Activated T-cell treated with anti-CD3 and anti-CD28 coated beads for 48 hours (primary cell): ENCODE results near the gene HRH3.

Experiments used
- DNase-seq: peaks from one replicate; pipeline ENCODE4 v3.0.0-alpha.2; 2020; ENCODE audit warnings: low read depth

HRH3 gene

DNA sequence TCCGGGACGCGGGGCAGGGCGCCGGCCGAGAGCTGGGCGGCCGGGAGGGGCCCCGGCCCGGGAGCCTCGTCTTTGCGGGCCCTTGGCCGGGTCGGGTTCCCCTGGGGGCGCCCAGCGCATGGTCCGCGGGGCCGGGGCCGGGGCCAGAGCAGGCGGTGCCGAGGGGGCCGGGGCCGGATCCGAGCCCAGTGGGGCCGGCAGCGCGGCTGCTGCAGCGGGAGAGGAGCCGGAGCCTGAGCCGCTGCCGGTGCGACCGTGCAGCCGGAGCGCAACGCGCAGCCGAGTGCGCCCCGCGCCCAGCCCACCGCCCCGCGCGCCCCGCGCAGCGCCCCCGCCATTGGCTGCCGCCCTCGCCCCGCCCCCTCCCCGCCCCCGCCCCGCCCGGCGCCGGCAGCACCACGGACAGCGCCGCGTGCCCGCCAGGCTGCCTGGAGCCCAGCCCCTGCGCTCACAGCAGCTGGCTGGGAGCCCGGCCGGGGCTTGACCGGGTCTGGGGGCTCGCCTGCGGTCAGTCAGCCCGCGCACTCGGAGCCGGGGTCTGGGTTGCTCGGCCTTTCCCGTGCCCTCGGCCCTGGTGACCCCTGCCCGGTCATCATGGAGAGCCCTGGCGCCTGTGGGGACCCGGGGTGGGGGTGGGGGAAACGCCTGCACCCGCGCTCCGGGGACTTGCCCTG lies at the start of gene HRH3:
HRH3 (minus strand) TSS at position 287 of the 674 bp plus-strand sequence. CDS start 308 bp downstream, outside the sequence.
- DNase-seq, result peak; percentile 30

DNA sequence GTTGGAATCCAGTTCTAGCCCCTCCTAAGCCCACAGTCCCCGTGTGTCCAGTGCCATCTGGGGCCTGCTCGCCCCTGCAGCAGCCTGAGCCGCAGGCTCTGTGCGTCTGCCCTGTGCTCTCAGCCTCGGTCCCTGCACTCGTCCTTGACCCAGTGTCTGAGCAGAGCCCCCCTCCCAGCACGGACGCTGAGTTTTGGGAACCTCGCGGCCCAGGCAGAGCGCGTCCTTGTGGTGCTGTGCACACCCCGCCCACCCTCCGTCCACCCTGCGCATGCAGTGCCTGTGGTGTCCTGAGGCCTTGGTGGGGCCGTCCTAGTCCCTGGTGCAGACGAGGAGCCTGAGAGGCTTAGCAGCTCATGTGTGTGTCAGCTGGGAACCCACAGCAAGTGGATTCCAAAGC lies 49.8 kb upstream of the HRH3 start:
- no peak for DNase-seq

DNA sequence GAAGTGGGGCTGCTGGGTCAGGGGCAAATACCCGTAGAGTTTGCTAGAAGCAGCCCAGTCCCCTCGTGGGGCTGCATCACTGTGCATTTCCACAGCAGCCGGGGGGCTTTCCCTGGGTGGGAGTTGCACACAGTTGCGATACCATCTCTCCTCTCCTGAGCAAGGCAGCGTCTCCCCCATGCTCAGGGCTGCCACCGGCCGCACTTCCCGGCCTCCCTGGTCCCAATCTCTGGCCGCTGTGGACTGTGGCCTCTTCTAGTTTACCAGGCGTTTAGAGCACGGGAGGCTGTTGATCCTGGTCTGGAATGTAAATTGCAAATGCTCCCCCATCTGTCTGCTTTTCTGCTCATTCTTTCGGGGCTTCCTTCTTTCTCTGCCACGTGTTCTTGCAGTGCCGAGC lies 49.3 kb upstream of the HRH3 start:
- no peak for DNase-seq

DNA sequence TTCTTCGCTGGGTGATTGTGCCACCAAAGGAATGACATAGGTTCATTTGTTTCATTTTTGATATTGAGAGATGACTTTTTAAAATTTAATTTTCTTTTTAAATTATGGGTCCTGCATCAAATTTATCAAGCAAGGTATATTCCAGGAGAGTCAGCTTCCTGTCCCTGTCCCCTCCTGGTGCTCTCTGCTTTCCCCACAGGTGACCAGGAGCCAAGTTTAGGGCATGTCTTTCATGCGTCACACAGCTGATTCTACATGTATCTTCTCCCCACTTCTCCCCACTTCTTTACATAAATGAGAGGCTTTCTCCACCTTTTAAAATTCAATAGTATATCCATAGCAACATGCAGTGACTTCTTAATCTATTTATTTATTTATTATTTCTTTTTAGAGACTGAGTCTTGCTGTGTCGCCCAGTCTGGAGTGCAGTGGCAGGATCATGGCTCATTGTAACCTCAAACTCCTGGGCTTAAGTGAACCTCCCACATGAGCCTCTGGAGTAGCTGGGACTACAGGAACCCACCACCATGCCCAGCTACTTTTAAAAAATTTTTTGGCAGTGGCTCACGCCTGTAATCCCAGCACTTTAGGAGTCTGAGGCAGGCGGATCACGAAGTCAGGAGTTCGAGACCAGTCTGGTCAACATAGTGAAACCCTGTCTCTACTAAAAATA lies 48.3 kb upstream of the HRH3 start:
- DNase-seq, result no peak

DNA sequence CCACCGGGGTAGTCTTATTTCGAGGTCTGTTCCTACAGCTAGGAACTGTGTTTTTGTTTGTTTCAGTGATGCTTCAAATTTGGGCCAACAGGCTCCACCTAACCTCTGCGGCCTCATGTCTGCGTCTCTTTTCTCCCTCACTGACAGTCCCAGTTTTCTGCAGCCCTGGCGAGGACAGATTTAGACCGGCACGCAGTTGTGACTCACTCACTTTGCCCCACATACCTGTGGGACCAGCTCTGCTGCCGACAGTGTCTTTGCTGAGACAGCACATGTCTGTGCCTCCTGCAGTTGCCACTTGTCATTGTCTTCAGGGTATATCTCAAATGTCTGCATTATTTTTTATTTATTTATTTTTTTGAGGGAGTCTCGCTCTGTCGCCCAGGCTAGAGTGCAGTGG lies 47.5 kb upstream of the HRH3 start:
- no peak for DNase-seq

DNA sequence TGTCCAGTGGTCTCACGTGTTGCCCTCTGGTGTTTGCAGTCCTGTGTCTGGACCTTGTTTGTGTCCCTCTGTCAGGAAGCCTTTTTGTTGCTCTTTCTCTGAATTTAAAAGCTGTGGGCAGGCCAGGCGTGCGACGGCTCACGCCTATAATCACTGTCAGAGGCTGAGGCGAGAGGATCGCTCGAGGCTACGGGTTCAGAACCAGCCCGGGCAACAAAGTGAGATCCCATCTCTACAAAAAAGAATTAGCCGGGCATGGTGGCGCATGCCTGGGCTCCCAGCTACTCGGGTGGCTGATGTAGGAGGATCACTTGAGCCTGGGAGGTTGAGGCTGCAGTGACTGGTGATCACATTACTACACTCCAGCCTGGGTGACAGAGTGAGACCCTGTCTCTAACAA lies 46.8 kb upstream of the HRH3 start:
- no peak for DNase-seq

DNA sequence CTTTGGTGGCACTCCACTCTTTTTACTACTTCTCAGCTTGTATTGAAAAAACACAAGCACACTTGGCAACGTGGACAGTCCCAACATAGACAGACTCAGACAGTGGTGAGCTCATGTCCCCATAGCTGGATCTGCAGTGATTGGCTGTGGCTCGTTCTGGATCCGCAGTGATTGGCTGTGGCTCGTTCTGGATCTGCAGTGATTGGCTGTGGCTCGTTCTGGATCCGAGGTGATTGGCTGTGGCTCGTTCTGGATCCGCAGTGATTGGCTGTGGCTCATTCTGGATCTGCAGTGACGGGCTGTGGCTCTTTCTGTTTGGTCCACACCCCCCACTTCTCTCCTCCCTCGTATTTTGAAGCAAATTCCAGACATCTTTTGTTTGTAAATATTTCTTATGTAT lies 46.3 kb upstream of the HRH3 start:
- no peak for DNase-seq

DNA sequence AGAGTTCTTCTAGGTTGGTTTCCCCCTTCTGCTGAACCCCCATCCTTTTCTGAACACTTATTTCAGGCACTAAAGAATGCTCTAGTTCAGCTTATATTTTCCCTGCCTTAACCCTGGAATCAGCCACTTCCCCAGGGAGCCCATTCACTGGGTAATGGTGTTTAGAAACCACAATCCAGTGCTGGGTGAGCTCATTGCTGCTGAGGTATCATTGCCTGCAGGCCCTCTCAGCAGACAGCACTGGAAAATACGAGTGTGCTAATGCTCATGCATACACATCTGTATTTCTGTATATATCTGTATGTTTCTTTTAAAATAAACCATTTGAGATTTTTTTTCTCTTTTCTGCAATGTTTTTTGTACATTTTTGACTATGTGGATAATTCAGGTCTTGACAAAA lies 45.3 kb upstream of the HRH3 start:
- DNase-seq, result no peak

DNA sequence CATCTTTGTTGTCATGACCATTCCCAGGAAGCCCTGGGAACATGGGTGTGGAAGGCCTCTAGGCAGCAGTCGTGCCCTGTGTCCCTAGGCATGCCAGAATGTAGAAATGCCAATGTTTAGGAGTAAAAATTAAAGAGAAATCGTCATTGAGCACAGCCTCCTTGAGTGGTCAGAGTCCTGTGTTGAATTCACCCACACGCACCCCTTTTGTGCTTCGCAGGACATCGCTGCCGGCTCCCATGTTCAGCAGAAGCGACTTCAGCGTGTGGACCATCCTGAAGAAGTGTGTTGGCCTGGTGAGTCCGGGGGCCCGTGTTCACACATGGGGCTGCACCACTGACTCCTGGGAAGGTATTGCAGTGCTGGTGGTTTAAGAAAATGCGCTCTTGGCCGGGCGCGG lies 43.3 kb upstream of the HRH3 start:
- no peak for DNase-seq

DNA sequence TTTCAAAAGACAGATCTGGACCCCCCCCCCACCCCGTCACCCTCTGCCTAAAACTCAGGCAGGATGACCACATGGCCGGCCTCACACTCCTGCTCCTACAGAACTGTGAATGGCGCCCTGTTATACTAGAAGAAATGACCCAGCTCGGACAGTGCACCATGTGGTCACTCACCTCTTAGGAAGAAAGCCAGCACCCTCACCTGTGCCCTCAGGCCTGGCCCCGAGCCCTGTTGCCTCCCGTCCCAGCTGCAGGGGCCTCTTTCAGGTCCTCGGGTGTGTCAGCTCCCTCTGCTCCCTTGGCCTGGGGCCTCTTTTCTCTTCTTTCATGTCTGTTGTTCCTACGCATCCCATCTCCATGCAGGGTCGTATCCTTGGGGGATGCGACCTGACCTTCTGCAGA lies 42.0 kb upstream of the HRH3 start:
- DNase-seq, result no peak

DNA sequence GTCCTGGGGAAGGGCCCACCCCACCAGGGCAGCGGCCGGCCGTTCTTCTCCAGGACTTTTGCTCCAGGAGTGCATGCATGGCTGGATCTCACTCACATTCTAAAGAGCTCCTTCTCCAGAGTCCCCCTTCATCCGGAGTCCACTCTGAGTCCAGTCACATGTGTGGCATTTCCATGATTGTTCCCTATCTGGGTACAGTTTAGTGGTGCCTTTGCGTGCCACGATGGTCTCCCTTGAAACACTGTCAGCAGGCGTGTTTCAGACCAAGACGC lies 39.2 kb upstream of the HRH3 start:
- DNase-seq, result no peak

DNA sequence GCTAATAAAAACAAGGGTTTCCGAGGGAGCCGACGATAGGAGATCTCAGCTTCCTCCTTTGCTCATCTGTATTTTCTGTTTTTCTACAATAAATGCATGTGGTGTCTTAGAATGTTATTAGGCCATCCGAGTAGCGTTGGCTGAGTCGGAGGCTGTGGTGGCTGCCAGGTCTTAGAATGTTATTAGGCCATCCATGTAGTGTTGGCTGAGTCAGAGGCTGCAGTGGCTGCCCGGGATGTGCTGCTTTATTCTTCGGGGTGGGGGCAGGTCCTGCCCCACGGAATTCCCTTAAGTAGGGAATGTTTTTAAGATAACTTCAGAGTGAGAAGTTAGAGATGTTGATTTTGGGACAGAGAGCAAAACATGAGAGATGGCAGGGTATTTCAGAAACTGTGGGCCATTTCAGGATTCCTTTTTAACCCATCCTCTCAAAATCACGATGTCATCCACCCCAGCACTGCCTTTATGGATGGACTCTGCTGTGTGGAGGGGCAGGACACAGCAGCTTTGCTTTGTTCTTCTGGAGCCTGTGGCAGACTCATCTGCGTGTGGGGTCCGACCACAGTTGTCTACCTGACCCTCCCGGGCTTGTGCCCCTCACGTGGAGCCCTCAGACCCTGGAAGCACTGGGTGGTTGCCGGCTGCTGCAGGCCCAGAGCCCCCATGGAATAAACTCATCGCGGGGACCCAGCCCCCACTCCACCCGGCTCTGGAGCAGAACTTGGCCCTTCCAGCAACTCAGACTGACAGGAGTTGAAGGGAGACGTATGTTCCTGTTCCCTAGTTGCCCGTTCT lies 38.6 kb upstream of the HRH3 start:
- no peak for DNase-seq

DNA sequence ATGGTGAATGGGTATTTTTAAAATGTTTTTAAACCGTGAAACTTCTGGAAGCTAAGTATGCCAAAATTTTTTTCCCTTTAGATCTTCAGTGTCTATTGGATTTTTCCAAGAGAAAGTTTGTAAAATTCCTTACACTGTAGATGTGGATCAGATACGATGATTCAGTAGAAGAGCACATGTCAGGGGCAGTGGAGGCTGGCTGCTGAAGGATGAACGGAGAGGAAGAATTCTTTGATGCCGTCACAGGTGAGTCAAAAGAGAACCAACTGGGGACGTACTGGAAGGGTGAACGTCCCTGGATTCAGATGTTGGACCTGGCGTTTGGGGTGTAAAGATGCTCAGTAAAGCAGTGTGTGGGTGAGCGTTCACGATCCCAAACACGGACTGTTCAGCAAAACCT lies 35.9 kb upstream of the HRH3 start:
- DNase-seq, result no peak

DNA sequence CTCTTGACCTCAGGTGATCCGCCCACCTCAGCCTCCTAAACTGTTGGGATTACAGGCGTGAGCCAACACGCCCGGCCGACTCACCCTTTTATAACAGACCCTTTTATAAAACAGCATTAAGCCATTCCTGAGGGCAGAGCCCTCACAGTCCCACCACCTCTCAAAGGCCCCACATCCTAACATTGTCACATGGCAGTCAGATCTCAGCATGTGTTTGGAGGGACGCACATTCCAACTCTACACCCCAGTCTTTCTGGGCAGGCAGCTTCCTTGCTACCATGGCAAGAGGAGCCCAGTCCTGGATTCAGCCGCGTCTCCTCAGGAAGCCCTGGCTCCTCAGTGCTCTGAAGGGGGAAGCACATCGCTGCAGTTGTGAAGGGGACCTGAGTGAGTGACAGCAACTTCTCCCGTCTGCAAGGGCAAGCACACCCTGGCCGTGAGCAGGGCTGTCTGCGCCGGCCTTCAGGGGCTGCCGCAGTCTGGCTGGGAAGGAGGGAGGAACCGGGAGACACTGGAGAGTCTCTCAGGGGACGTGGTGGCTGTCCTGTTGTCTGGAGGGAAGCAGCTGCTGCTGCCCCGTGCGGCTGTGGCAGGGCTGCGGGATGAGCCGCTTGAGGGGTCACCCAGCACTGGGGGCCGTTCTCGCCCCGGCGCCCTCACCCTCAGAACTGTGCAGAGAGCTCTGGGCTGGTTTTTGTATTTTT lies 34.1 kb upstream of the HRH3 start:
- no peak for DNase-seq

DNA sequence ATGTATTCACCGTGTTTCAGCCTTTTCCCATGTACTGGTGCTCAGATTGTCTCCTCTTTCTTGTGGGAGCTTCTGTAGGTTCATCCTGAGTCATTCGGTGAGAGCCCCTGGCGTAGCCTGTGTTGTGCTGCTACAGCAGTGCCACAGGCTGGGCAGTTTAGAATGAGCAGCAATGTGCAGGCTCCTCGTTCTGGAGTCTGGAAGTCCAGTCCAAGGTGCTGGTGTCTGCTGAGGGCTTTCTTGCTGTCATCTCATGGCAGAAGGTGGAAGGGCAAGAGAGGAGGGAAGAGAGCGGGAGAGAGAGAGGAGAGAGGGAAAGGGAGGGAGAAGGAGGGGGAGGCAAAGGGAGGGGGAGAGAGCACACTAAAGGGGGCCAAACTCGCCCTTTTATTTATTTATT lies 33.3 kb upstream of the HRH3 start:
- no peak for DNase-seq

DNA sequence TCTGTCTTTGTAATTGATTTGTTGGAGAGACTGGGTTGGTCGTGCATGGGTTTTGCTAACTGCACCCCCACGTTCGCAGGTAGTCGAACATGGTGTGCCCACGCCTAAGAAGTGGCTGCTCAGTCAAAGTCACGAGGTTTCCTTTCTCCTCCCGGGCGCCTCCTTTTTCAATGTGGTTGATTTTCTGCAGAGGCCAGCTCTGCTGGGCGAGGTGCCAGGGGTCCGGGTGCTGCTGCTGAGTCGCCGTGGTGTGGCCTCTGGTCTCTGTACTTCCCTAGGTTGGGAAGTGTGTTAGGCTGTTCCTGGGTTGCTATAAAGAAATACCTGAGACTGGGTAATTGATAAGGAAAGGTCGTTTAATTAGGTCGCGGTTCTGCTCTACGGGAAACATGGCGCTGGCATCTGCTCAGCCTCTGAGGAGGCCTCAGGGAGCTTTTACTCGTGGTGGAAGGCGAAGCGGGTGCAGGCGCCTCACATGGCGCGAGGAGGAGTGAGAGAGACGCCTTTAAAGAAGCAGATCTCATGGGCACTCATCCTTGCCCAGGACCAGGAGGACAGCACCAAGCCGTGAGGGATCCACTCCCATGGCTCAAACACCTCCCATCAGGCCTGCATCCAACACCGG lies 32.4 kb upstream of the HRH3 start:
- DNase-seq, result no peak

DNA sequence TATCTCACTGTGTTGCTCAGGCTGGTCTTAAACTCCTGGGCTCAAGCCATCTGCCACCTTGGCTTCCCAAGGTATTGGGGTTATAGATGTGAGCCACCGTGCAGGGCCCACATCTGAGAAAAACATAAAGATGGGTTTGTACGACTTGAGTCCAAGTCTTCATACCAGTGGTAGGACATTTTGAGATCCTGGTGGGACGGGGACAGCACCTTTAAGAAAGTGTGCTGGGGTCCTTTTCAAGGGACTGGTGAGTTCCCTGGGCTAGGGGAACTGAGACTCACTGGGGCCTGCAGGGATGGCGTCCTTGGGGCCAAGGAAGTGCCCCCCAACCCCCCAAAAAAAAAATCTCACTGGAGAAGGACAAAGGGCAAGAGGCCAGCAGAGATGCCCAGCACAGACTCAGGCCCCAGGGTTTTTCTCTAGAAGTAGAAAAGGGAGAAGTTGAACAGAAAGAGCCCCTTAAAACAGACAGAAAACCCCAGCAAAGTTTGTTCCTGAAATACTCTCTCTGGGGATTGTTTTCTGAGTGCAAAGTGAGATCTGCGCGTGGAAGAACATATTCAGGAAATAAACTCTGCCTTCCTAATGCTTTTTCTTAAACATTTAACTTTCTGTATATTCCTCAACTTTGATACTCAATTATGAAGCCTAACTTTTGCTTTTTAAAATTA lies 28.9 kb upstream of the HRH3 start:
- DNase-seq, result no peak

DNA sequence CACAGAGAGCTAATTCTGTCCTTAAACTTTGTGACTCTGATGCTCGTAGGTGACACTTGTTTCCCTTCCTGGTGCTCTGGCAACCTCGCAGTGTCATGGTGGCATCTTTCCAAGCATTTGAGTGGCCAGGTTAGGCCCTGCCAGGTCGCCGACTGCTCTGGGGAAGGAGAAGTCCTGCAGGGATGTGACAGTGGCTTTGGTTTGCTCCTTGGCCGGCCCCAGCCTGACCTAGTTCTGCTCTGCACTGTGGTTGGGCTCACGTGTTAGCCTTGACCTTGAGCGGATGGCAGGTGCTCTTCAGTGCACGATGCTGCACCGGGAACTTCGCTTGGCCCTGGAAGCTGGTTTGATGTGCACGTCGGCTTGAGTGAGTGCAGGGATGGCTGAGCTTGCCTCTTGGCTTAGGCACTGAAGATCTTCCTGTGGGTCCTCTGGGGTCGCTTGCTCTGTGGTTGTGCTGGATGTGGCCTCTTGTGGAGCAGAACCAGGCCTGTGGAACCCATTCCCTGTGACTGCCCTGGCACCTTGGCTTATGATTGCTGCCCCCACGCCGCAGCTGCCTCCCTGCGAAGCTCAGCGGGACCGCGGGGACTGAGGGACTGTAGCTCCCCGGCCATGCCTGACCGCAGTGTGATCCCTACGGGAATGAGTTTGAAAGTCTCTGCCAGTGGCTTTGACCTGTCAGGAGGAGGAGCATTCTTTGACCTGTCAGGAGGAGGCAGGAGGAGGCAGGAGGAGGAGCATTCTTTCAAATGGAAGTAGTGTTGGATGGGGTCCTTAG lies 27.0 kb upstream of the HRH3 start:
- DNase-seq, result no peak

DNA sequence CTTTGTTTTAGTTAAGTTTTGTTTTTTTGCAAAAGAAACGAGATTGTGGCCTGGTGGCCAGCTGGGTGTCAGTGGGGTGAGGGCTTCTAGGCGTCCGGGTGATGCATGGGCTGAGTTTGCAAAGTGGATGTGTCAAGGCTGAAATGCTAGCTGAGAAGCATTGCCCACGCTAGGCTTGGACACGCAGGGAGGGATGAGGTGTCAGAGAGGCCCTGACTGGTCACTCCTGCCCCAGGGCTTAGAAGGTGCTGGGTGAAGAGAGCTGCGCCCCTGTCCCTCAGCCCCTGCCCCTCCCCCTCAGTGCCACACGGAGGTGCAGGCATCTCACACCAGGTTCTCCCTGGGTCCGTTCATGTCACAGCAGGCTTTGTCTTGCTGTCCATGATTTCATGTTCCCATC lies 26.4 kb upstream of the HRH3 start:
- DNase-seq, result no peak

DNA sequence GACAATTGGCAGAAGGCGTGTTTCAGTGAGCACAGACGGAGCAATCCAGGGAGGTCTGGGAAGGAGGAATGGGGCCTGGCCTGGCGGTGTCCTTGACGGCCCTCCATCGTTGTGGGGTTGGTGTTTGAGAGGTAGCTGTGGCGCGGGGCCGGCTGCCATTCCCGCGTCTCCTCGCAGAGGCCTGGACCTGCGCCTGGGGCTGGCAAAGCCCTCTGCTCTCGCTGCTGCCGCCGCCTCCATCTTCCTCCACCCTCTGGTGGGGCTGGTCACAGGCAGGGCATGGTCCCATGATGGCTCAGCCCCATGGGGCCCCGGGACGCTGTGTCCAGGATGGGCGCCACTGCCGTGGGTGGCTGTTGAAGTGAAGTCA lies 25.8 kb upstream of the HRH3 start:
- DNase-seq, result no peak

DNA sequence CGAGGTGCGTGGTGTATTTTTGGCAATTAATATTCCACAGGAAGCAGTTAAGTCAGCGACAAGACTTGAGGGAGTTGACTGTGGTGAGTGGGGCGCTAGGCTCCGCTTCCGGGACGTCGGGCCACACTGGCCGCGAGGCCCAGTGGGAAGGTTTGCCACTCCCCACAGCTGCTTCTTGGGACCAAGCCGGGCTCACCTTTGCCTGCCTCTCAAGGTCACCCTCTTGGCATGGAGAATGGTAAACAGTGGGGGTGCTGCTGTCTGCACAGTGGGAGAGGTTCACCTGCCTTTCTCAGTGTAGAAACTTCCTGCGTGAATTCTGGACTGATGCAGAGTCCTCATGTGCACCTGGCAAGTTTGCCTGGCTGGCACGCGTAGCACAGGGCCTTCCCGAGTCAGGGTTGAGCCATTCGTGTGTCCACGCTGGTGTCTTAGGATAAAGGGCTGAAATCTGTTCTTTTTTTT lies 24.6 kb upstream of the HRH3 start:
- no peak for DNase-seq
